HG03378 (cell line): ENCODE data around the gene LAD1.

Experiments
- ATAC-seq: cut with Tn5 transposase; IDR thresholded peaks from one replicate; pipeline ENCODE4 v1.9.1; 2021; ENCODE audit warnings: mild to moderate bottlenecking, moderate library complexity; ENCODE audit not compliant: unreplicated experiment

Gene LAD1

GRCh38 chr1:201350884-201351283 is 48.2 kb downstream of the LAD1 start:
- ATAC-seq: no peak

GRCh38 chr1:201350361-201350725 is 48.8 kb downstream of the LAD1 start:
- ATAC-seq: no peak

GRCh38 chr1:201349092-201349491 is 50.0 kb downstream of the LAD1 start:
- ATAC-seq: no peak

- no peak for ATAC-seq
Observed at GRCh38 chr1:201348211-201348566, 50.9 kb downstream of the LAD1 start.

GRCh38 chr1:201347498-201348210 is 51.5 kb downstream of the LAD1 start:
- ATAC-seq: no peak

GRCh38 chr1:201346987-201347386 is 52.1 kb downstream of the LAD1 start:
- no peak for ATAC-seq

- no peak for ATAC-seq
Observed at GRCh38 chr1:201346337-201346939, 52.7 kb downstream of the LAD1 start.

GRCh38 chr1:201345081-201345355 is 54.1 kb downstream of the LAD1 start:
- no peak for ATAC-seq

- no peak for ATAC-seq
Observed at GRCh38 chr1:201344206-201345080, 54.7 kb downstream of the LAD1 start.

GRCh38 chr1:201341377-201341776 is 57.7 kb downstream of the LAD1 start:
- no peak for ATAC-seq

- no peak for ATAC-seq
Observed at GRCh38 chr1:201336711-201337450, 62.2 kb downstream of the LAD1 start.

GRCh38 chr1:201335901-201336300 is 63.2 kb downstream of the LAD1 start:
- ATAC-seq: no peak

- no peak for ATAC-seq
Observed at GRCh38 chr1:201335174-201335870, 63.8 kb downstream of the LAD1 start.

- ATAC-seq: no peak
Observed at GRCh38 chr1:201334325-201335173, 64.6 kb downstream of the LAD1 start.

GRCh38 chr1:201332616-201333335 is 66.3 kb downstream of the LAD1 start:
- no peak for ATAC-seq

- ATAC-seq: no peak
Observed at GRCh38 chr1:201332021-201332420, 67.1 kb downstream of the LAD1 start.

- ATAC-seq: no peak
Observed at GRCh38 chr1:201331166-201331565, 68.0 kb downstream of the LAD1 start.
